Measurements from ENCODE around the gene RAVER1. TPM values are rescaled to one million over a fixed set of nuclear protein-coding genes. Genes with fewer than 3 reads are reported as not detected.
A peak's percentile ranks its signal among the peaks of the same experiment; 100 is the strongest.

The RAVER1 gene
- total RNA-seq, 3 donors from 2014 or later, result 10.7 to 17.7 (median 12.3) TPM

DNA sequence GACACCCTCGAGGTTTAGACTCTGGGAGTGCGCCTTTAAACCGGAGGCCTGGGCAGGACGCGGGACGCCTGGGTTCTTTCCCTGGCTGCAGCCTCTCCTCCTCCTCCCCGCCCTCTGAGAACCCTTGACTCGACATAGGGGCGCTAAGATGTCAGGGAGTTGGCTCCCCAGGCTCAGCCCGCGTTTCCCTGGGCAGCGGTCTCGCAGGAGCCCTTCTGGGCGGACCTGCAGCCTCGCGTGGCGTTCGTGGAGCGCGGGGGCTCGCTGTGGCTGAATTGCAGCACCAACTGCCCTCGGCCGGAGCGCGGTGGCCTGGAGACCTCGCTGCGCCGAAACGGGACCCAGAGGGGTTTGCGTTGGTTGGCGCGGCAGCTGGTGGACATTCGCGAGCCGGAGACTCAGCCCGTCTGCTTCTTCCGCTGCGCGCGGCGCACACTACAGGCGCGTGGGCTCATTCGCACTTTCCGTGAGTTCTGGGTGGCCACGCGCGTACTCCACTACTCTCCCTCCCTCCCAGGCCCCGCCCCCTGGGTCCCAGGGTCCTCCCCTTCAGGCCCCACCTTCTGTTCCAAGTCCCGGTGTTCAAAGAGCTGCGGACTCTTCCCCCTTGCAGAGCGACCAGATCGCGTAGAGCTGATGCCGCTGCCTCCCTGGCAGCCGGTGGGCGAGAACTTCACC is 42.3 kb downstream of the RAVER1 start:
- no peak for TF ChIP-seq POLR2AphosphoS5 (IDR thresholded peaks at IDR 0.05)
- TF ChIP-seq POLR2A (IDR thresholded peaks at IDR 0.05), result no peak
- TF ChIP-seq, protein P1, sequence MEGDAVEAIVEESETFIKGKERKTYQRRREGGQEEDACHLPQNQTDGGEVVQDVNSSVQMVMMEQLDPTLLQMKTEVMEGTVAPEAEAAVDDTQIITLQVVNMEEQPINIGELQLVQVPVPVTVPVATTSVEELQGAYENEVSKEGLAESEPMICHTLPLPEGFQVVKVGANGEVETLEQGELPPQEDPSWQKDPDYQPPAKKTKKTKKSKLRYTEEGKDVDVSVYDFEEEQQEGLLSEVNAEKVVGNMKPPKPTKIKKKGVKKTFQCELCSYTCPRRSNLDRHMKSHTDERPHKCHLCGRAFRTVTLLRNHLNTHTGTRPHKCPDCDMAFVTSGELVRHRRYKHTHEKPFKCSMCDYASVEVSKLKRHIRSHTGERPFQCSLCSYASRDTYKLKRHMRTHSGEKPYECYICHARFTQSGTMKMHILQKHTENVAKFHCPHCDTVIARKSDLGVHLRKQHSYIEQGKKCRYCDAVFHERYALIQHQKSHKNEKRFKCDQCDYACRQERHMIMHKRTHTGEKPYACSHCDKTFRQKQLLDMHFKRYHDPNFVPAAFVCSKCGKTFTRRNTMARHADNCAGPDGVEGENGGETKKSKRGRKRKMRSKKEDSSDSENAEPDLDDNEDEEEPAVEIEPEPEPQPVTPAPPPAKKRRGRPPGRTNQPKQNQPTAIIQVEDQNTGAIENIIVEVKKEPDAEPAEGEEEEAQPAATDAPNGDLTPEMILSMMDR (IDR thresholded peaks at IDR 0.05), result no peak
- H3K4me3 ChIP-seq, result peak overlapping the region; percentile 26 to 72 (median 54)
- H3K9me3 ChIP-seq, result no peaks in the 10 kb centered on the region
- H3K36me3 ChIP-seq, result no peaks in the 10 kb centered on the region
- peak overlapping the region in 1 of 2 donors; percentile 32 for H3K27ac ChIP-seq
- intact Hi-C loops (cut with DNase I; ENCODE audit: low total_unique reads), result no loop called here
- DNase-seq (ENCODE audit: low spot score in 2 of 2), result peak in 1 of 2 donors; percentile 51
- H3K27me3 ChIP-seq, result peaks cover 24 to 75% of the 10 kb centered on the region in 2 donors
- H3K4me1 ChIP-seq, result peaks cover 27 to 32% of the 10 kb centered on the region in 2 donors

GRCh38 chr19:10290357-10290875 is 42.9 kb downstream of the RAVER1 start:
- TF ChIP-seq, protein P1 (IDR thresholded peaks at IDR 0.05), result no peak
- no peak for DNase-seq (ENCODE audit: low spot score in 2 of 2)
- peak overlapping the region; percentile 26 to 72 (median 54) for H3K4me3 ChIP-seq
- intact Hi-C loops (cut with DNase I; ENCODE audit: low total_unique reads), result no loop called here
- H3K27me3 ChIP-seq, result peaks cover 23 to 69% of the 10 kb centered on the region in 2 donors
- H3K9me3 ChIP-seq, result no peaks in the 10 kb centered on the region
- H3K27ac ChIP-seq, result no peak overlapping the region
- H3K4me1 ChIP-seq, result peaks cover 26% of the 10 kb centered on the region in 2 donors
- H3K36me3 ChIP-seq, result no peaks in the 10 kb centered on the region

DNA sequence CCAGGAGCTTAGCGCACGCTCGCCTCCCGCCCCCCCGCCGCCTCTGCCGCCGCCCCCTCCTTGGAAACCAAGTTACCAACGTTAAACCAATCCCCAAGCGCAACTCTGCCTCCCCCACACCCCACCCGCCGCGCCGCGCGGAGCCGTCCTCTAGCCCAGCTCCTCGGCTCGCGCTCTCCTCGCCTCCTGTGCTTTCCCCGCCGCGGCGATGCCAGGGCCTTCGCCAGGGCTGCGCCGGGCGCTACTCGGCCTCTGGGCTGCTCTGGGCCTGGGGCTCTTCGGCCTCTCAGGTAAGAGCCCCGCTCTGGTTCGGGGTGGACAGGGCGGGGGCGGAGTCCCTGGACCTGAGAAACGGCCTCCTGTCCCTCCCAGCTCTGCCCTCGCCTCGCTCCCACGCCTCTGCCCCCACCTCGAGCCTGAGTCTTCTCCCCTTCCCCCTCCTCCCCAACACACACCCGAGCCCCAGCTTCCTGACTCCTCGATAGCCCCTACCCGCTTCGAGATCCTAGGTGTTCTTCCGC is 43.4 kb downstream of the RAVER1 start, which contains the start of gene ICAM5:
Gene ICAM5, plus strand, starts transcription at position 117 of the 521 bp plus-strand sequence. Its CDS starts 92 bp downstream, at position 209.
- H3K36me3 ChIP-seq, result no peaks in the 10 kb centered on the region
- DNase-seq (ENCODE audit: low spot score in 2 of 2), result no peak
- intact Hi-C loops (cut with DNase I; ENCODE audit: low total_unique reads), result no loop called here
- peak within 1 kb of the TSS in 1 of 2 donors; percentile 0 for H3K27ac ChIP-seq
- peaks cover 22% of the 10 kb centered on the region in 2 donors for H3K4me1 ChIP-seq
- H3K4me3 ChIP-seq, result peak within 1 kb of the TSS; percentile 26 to 72 (median 54)
- TF ChIP-seq, protein P1 (IDR thresholded peaks at IDR 0.05), result no peak
- no peak for TF ChIP-seq POLR2A (IDR thresholded peaks at IDR 0.05)
- TF ChIP-seq POLR2AphosphoS5 (IDR thresholded peaks at IDR 0.05), result no peak
- H3K27me3 ChIP-seq, result peaks cover 20 to 64% of the 10 kb centered on the region in 2 donors
- no peaks in the 10 kb centered on the region for H3K9me3 ChIP-seq

- no peaks in the 10 kb centered on the region for H3K9me3 ChIP-seq
- H3K4me1 ChIP-seq, result peaks cover 22% of the 10 kb centered on the region in 2 donors
- no peak for DNase-seq (ENCODE audit: low spot score in 2 of 2)
- intact Hi-C loops (cut with DNase I; ENCODE audit: low total_unique reads), result no loop called here
- peaks cover 20 to 58% of the 10 kb centered on the region in 2 donors for H3K27me3 ChIP-seq
- TF ChIP-seq POLR2AphosphoS5 (IDR thresholded peaks at IDR 0.05), result no peak
- no peak for TF ChIP-seq POLR2A (IDR thresholded peaks at IDR 0.05)
- TF ChIP-seq, protein P1 (IDR thresholded peaks at IDR 0.05), result no peak
- H3K27ac ChIP-seq, result peak overlapping the region in 1 of 2 donors; percentile 0
- H3K4me3 ChIP-seq, result peak overlapping the region; percentile 7 to 72 (median 54)
- H3K36me3 ChIP-seq, result no peaks in the 10 kb centered on the region
These were observed 44.0 kb downstream of the RAVER1 start for GRCh38 chr19:10289167-10289835.
